Endothelial cell of umbilical vein (primary cell): ENCODE results near the gene RPS19BP1. TPM values are rescaled to one million over a fixed set of nuclear protein-coding genes. Genes with fewer than 3 reads are reported as not detected.

Source experiments
- BruUV-seq: library from RNA; stranded (reverse); fragments of 400-500 nt; replicated peaks from 2 replicates; lab custom pipeline; 2021; lab: Mats Ljungman, UMichigan
- CTCF ChIA-PET: fragments of 300-600, 350-600 bp; sonication (Branson Sonifier 250); formaldehyde crosslinking; loops from one replicate; lab custom pipeline; 2021; ENCODE audit warnings: antibody characterized with exemption, inconsistent platforms; lab: Charles Lee
- POLR2A ChIA-PET: fragments of 300-600, 350-600 bp; sonication (Branson Sonifier 250); formaldehyde crosslinking; loops from one replicate; lab custom pipeline; 2021; ENCODE audit warnings: antibody characterized with exemption, inconsistent platforms; lab: Charles Lee
- DNase-seq: peaks from one replicate; pipeline ENCODE4 v3.0.0-alpha.2; 2011; ENCODE audit warnings: low read depth, low spot score
- FAIRE-seq: peaks from 2 replicates; lab custom pipeline; 2011; peaks lifted over from hg19 to GRCh38; lab: Jason Lieb, UNC
- H2AFZ ChIP-seq: 2 replicates; pipeline ENCODE4 v1.6.0; 2012; ENCODE audit warnings: low read depth, low read length, control low read depth, inconsistent platforms
- H3K27ac ChIP-seq: 2 replicates; pipeline ENCODE4 v1.5.1; 2011; ENCODE audit warnings: low read depth, mild to moderate bottlenecking, control low read depth, low read length, moderate library complexity; ENCODE audit not compliant: insufficient read depth
- H3K27me3 ChIP-seq, 2 experiments: 2 replicates each; pipeline versions ENCODE4 v1.6.0 to v1.6.1; 2011; ENCODE audit warnings: low read length in 2 of 2, mixed read lengths in 1 of 2; ENCODE audit not compliant: control insufficient read depth in 2 of 2, insufficient read depth in 2 of 2
- H3K36me3 ChIP-seq, 2 experiments: 2 replicates in 1 of 2; 3 replicates in 1 of 2; pipeline ENCODE4 v1.5.1; 2011; ENCODE audit warnings: low read length in 2 of 2, mild to moderate bottlenecking in 1 of 2, moderate library complexity in 1 of 2; ENCODE audit not compliant: control insufficient read depth in 2 of 2, insufficient read depth in 2 of 2; ENCODE audit errors: extremely low read depth in 1 of 2
- H3K4me1 ChIP-seq: 3 replicates; pipeline ENCODE4 v1.5.1; 2011; ENCODE audit warnings: mild to moderate bottlenecking, low read length; ENCODE audit not compliant: control insufficient read depth, insufficient read depth; ENCODE audit errors: extremely low read depth
- H3K4me2 ChIP-seq: 2 replicates; pipeline ENCODE4 v1.6.1; 2011; ENCODE audit warnings: low read length, control low read depth, mixed read lengths; ENCODE audit not compliant: insufficient read depth
- H3K4me3 ChIP-seq, 3 experiments: fragments of 200-600 bp in 1 of 3; sonication (generic), shearing (Covaris generic) in 1 of 3; replicated peaks in 1 of 3; 2 replicates each; pipeline ENCODE4 v1.5.1; 2011 to 2016; ENCODE audit warnings: control low read depth in 3 of 3, low read length in 3 of 3, mild to moderate bottlenecking in 2 of 3, inconsistent platforms in 1 of 3, low read depth in 1 of 3, moderate library complexity in 1 of 3; ENCODE audit not compliant: insufficient read depth in 1 of 3
- H3K79me2 ChIP-seq: 2 replicates; pipeline ENCODE4 v1.6.0; 2012; ENCODE audit warnings: low read length, inconsistent platforms; ENCODE audit not compliant: control insufficient read depth, insufficient read depth
- H3K9ac ChIP-seq: replicated peaks from 2 replicates; pipeline ENCODE3; 2011; ENCODE audit warnings: low read length, control low read depth; ENCODE audit not compliant: insufficient read depth; ENCODE audit errors: extremely low read depth
- H3K9me1 ChIP-seq: replicated peaks from 3 replicates; pipeline ENCODE4 v1.6.0; 2011; ENCODE audit warnings: mild to moderate bottlenecking, low read length; ENCODE audit not compliant: control insufficient read depth, insufficient read depth; ENCODE audit errors: extremely low read depth
- H3K9me3 ChIP-seq: replicated peaks from 2 replicates; pipeline ENCODE4 v1.5.1; 2012; ENCODE audit warnings: low read length, inconsistent platforms; ENCODE audit not compliant: control insufficient read depth, insufficient read depth
- H4K20me1 ChIP-seq: replicated peaks from 2 replicates; pipeline ENCODE3; 2011; ENCODE audit warnings: mild to moderate bottlenecking, low read length; ENCODE audit not compliant: control insufficient read depth, insufficient read depth; ENCODE audit errors: extremely low read depth
- EZH2 ChIP-seq: IDR thresholded peaks from 2 replicates; pipeline ENCODE4 v1.6.1; 2012; ENCODE audit warnings: borderline replicate concordance, low read depth, mild to moderate bottlenecking, moderate library complexity, low read length, inconsistent platforms; ENCODE audit not compliant: severe bottlenecking
- FOS ChIP-seq: IDR thresholded peaks from 2 replicates; pipeline ENCODE4 v1.6.1; 2011; ENCODE audit warnings: mild to moderate bottlenecking, low read length, moderate library complexity, borderline replicate concordance; ENCODE audit not compliant: insufficient read depth
- GATA2 ChIP-seq: IDR thresholded peaks from 2 replicates; pipeline ENCODE4 v1.7.0; 2011; ENCODE audit warnings: low read depth, mild to moderate bottlenecking, moderate library complexity, mixed read lengths, low read length; ENCODE audit not compliant: insufficient read length, insufficient read depth
- JUN ChIP-seq: IDR thresholded peaks from 2 replicates; pipeline ENCODE4 v1.6.1; 2011; ENCODE audit warnings: borderline replicate concordance, low read depth; ENCODE audit not compliant: insufficient read length, insufficient read depth
- MAX ChIP-seq: IDR thresholded peaks from 2 replicates; pipeline ENCODE4 v1.6.1; 2011; ENCODE audit not compliant: insufficient read depth, insufficient read length
- MYC ChIP-seq: IDR thresholded peaks from one replicate; pipeline ENCODE4 v1.6.1; 2011; ENCODE audit warnings: mild to moderate bottlenecking, low read depth, low read length
- POLR2A ChIP-seq: IDR thresholded peaks from 2 replicates; pipeline ENCODE4 v1.6.1; 2012; ENCODE audit warnings: low read depth, mild to moderate bottlenecking, control low read depth, low read length
- POLR2AphosphoS5 ChIP-seq: IDR thresholded peaks from 2 replicates; pipeline ENCODE4 v1.6.1; 2012; ENCODE audit warnings: low read depth, mild to moderate bottlenecking, control low read depth, low read length, moderate library complexity; ENCODE audit not compliant: insufficient read depth
- dilution Hi-C: fragments of 300-500 bp; cut with MboI; formaldehyde crosslinking; loops from one replicate; pipeline ENCODE4 v1.15.0; 2019; ENCODE audit warnings: low sequenced_read_pairs; ENCODE audit not compliant: extremely low pct_ligation_motif_present
- intact Hi-C: fragments of 100-400 bp; cut with micrococcal nuclease; formaldehyde crosslinking; loops from one replicate; pipeline ENCODE4 v1.10.0; 2022
- polyA plus RNA-seq, 4 experiments: library from polyadenylated mRNA; depleted of rRNA in 3 of 4; stranded (reverse) in 3 of 4; unstranded in 1 of 4; fragments of >200 nt; gene quantifications; 2 replicates each; pipeline versions ENCODE4 v1.2.1 to v1.2.3, GENCODE V29; 2011 to 2012; ENCODE audit warnings: missing spikeins in 1 of 4
- total RNA-seq: library from RNA; stranded (reverse); gene quantifications from 2 replicates; pipeline ENCODE4 v1.2.3, GENCODE V29; 2021
- TF ChIP-seq, protein P1 (sequence below), 2 donors: IDR thresholded peaks; 1 replicate in 1 of 2; 2 replicates in 1 of 2; pipeline ENCODE4 v1.5.1; 2011; ENCODE audit warnings: low read length in 2 of 2, mild to moderate bottlenecking in 2 of 2, moderate library complexity in 2 of 2, control low read depth in 1 of 2, inconsistent platforms in 1 of 2, low read depth in 1 of 2; ENCODE audit not compliant: insufficient read depth in 1 of 2; ENCODE audit errors: extremely low read depth in 1 of 2

The RPS19BP1 gene
- total and polyA plus RNA-seq, 2 donors (not counting 3 experiments of a cell fraction or from before 2014, with no cell fraction given): 66.6 to 84.3 TPM

GRCh38 chr22:39504071-39504470 is 28.5 kb downstream of the RPS19BP1 start:
- no peak for TF ChIP-seq GATA2
- no peak for TF ChIP-seq EZH2
- TF ChIP-seq MYC: no peak
- TF ChIP-seq JUN: no peak
- no peak for TF ChIP-seq FOS
- TF ChIP-seq POLR2A: no peak
- TF ChIP-seq, protein P1, sequence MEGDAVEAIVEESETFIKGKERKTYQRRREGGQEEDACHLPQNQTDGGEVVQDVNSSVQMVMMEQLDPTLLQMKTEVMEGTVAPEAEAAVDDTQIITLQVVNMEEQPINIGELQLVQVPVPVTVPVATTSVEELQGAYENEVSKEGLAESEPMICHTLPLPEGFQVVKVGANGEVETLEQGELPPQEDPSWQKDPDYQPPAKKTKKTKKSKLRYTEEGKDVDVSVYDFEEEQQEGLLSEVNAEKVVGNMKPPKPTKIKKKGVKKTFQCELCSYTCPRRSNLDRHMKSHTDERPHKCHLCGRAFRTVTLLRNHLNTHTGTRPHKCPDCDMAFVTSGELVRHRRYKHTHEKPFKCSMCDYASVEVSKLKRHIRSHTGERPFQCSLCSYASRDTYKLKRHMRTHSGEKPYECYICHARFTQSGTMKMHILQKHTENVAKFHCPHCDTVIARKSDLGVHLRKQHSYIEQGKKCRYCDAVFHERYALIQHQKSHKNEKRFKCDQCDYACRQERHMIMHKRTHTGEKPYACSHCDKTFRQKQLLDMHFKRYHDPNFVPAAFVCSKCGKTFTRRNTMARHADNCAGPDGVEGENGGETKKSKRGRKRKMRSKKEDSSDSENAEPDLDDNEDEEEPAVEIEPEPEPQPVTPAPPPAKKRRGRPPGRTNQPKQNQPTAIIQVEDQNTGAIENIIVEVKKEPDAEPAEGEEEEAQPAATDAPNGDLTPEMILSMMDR (IDR thresholded peaks at IDR 0.05; ENCODE audit: extremely low read depth in 1 of 2, insufficient read depth in 1 of 2, low read depth in 1 of 2, low read length in 2 of 2): no peak
- no peak for TF ChIP-seq MAX
- TF ChIP-seq POLR2AphosphoS5: no peak
- H3K4me1 ChIP-seq: peaks cover 12% of the 10 kb centered on the region
- peaks cover 42% of the 10 kb centered on the region for H3K79me2 ChIP-seq
- no peaks in the 10 kb centered on the region for H4K20me1 ChIP-seq
- H3K4me3 ChIP-seq: no peak overlapping the region
- DNase-seq: no peak
- no TSS peak for BruUV-seq
- H3K9ac ChIP-seq: no peak overlapping the region
- CTCF ChIA-PET: interaction anchor here (1.0 to 4.4 kb wide), 4 partner anchors 10 to 164 kb away, joined by 3 to 38 read pairs (median 12); no protein-coding TSS in a partner anchor
- POLR2A ChIA-PET: no interaction called here
- H2AFZ ChIP-seq: no peak overlapping the region
- dilution Hi-C loops: no loop called here
- H3K27me3 ChIP-seq: no peaks in the 10 kb centered on the region
- intact Hi-C loops: loop anchor here (5.0 kb wide), 1 partner anchor 67 kb away; no protein-coding TSS in a partner anchor
- no peaks in the 10 kb centered on the region for H3K9me3 ChIP-seq
- no peaks in the 10 kb centered on the region for H3K9me1 ChIP-seq
- no peak for FAIRE-seq
- no peak overlapping the region for H3K4me2 ChIP-seq
- H3K27ac ChIP-seq: no peak overlapping the region
- H3K36me3 ChIP-seq: peaks cover 9 to 18% of the 10 kb centered on the region in 2 experiments
